Ascending aorta (tissue), 2 donors: ENCODE data around the gene AGAP3. TPM values are rescaled to one million over a fixed set of nuclear protein-coding genes. Genes with fewer than 3 reads are reported as not detected.

Experiments
- DNase-seq, 2 donors: peaks; one replicate each; pipeline ENCODE4 v3.0.0-alpha.2; 2019; ENCODE audit warnings: low spot score in 2 of 2
- H3K27ac ChIP-seq, 2 donors: fragments of 200-600 bp; sonication (generic); one replicate each; pipeline ENCODE4 v1.5.1; 2016 to 2017; ENCODE audit warnings: mild to moderate bottlenecking in 1 of 2
- H3K27me3 ChIP-seq: fragments of 200-600 bp; sonication (generic); one replicate; pipeline ENCODE4 v1.5.1; 2017
- H3K36me3 ChIP-seq, 2 donors: fragments of 200-600 bp; sonication (generic); one replicate each; pipeline ENCODE4 v1.5.1; 2016
- H3K4me1 ChIP-seq, 2 donors: fragments of 200-600 bp; sonication (generic); one replicate each; pipeline ENCODE4 v1.5.1; 2016 to 2017; ENCODE audit warnings: mild to moderate bottlenecking in 1 of 2
- H3K4me3 ChIP-seq, 2 donors: fragments of 200-600 bp; sonication (generic); one replicate each; pipeline ENCODE4 v1.5.1; 2016 to 2017; ENCODE audit warnings: mild to moderate bottlenecking in 1 of 2
- H3K9me3 ChIP-seq, 2 donors: fragments of 200-600 bp; sonication (generic); one replicate each; pipeline ENCODE4 v1.5.1; 2016
- intact Hi-C: fragments of 100-400 bp; cut with DNase I; formaldehyde crosslinking; loops from one replicate; pipeline ENCODE4 v1.15.1; 2023
- total RNA-seq: library from RNA; depleted of rRNA; stranded (reverse); fragments of >200 nt; gene quantifications from one replicate; pipeline ENCODE4 v1.1.0, GENCODE V29; 2016
- TF ChIP-seq, protein P1 (sequence below), 3 experiments: fragments of 200-600 bp in 2 of 3; fragments of 450-650 bp in 1 of 3; sonication (generic) in 2 of 3; IDR thresholded peaks; one replicate each; pipeline ENCODE4 v1.5.1; 2016 to 2019; ENCODE audit warnings: antibody characterized with exemption in 3 of 3, mild to moderate bottlenecking in 1 of 3, moderate library complexity in 1 of 3

Gene AGAP3
- total RNA-seq, 1 donor from 2014 or later = 82.6 TPM

DNA sequence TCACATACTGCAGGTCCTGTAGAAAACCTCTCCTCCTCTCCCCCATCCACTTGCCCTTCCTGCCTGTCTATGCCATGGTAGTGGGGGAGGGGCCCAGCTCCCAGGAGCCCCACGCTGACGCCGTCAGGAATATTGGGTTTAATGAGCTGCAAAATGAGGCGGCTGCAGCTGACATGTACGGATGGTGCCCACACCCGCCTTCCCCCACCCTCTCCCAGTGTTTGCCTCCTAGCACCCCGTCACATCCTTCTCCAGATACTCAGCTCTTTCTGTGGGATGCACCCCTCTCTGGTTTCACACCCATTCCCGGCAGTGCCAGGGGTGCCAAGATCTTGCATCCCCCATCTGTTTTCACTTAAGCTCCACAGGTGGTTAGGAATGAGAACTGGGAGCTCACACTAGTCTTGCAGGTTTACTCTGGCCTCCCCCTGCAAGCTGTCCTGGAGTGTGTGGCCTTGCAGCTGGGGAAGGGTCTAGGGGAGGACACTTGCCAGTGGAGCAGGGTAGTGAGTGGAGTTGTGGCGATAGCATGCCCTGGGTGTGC lies 55.1 kb downstream of the AGAP3 start:
- Histone ChIP-seq H3K27me3 (no peaks in the 10 kb centered on the region), H3K4me1 (no peaks in the 10 kb centered on the region)
- intact Hi-C loops = no loop called here

DNA sequence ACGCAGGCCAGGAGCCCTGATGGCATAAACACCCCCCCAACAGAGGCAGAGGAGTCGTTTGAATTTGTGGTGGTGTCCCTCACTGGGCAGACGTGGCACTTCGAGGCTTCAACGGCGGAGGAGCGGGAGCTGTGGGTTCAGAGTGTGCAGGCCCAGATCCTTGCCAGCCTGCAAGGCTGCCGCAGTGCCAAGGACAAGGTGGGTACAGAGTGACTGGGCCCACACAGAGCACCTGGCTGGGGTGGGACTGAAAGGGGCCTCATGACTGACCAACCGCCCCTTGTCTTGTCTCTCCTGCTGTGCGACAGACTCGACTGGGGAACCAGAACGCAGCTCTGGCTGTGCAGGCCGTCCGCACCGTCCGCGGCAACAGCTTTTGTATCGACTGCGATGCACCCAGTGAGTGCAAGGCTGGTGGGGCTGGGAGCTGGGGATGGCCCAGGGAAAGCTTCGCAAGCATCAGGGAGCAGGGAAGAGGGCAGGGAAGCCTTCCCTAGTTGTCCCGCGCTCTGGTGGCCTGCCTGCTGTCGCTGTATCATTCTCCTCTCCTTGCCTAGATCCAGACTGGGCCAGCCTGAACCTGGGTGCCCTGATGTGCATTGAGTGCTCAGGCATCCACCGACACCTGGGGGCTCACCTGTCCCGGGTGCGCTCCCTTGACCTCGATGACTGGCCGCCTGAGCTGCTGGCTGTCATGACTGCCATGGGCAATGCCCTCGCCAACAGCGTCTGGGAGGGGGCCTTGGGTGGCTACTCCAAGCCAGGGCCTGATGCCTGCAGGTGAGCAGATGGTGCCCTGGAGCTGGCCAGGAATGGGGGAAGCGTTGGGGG lies 55.8 kb downstream of the AGAP3 start:
- H3K9me3 ChIP-seq = no peaks in the 10 kb centered on the region
- no peaks in the 10 kb centered on the region for H3K27me3 ChIP-seq
- no peak for DNase-seq
- H3K36me3 ChIP-seq = peaks cover 37 to 65% of the 10 kb centered on the region in 2 donors
- H3K4me1 ChIP-seq = no peaks in the 10 kb centered on the region
- TF ChIP-seq, protein P1, sequence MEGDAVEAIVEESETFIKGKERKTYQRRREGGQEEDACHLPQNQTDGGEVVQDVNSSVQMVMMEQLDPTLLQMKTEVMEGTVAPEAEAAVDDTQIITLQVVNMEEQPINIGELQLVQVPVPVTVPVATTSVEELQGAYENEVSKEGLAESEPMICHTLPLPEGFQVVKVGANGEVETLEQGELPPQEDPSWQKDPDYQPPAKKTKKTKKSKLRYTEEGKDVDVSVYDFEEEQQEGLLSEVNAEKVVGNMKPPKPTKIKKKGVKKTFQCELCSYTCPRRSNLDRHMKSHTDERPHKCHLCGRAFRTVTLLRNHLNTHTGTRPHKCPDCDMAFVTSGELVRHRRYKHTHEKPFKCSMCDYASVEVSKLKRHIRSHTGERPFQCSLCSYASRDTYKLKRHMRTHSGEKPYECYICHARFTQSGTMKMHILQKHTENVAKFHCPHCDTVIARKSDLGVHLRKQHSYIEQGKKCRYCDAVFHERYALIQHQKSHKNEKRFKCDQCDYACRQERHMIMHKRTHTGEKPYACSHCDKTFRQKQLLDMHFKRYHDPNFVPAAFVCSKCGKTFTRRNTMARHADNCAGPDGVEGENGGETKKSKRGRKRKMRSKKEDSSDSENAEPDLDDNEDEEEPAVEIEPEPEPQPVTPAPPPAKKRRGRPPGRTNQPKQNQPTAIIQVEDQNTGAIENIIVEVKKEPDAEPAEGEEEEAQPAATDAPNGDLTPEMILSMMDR (IDR thresholded peaks at IDR 0.05) = no peak
- intact Hi-C loops = no loop called here
- no peak overlapping the region for H3K4me3 ChIP-seq
- H3K27ac ChIP-seq = no peak overlapping the region

More for the DNA sequence above, 55.1 kb downstream of the AGAP3 start:
- no peaks in the 10 kb centered on the region for H3K9me3 ChIP-seq
- H3K27ac ChIP-seq = no peak overlapping the region
- no peak for DNase-seq
- H3K4me3 ChIP-seq = no peak overlapping the region
- H3K36me3 ChIP-seq = peaks cover 44 to 72% of the 10 kb centered on the region in 2 donors
- TF ChIP-seq, protein P1 (IDR thresholded peaks at IDR 0.05) = no peak

DNA sequence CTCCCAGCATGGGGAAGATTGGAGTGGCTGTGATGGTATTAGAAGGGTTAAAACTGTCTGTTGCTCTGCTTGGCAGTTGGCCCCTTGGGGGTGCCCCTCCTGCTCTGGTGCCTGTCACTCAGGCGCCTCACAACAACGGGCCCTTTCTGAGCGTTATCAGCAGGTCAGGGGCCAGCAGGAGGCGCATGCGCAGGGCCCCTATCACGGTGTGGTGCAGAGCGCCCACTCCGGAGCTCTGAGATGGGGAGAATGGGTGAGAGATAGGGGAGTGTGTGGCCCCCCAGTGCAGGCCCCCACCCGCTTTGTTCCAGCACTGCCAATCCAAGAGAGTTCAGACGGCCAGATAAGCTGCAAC lies 56.4 kb downstream of the AGAP3 start:
- Histone ChIP-seq H3K9me3 (no peaks in the 10 kb centered on the region), H3K4me1 (no peaks in the 10 kb centered on the region), H3K27ac (no peak overlapping the region), H3K4me3 (no peak overlapping the region), H3K36me3 (peaks cover 36 to 59% of the 10 kb centered on the region in 2 donors), H3K27me3 (no peaks in the 10 kb centered on the region)
- TF ChIP-seq, protein P1 (IDR thresholded peaks at IDR 0.05) = no peak
- DNase-seq = no peak
- intact Hi-C loops = no loop called here

DNA sequence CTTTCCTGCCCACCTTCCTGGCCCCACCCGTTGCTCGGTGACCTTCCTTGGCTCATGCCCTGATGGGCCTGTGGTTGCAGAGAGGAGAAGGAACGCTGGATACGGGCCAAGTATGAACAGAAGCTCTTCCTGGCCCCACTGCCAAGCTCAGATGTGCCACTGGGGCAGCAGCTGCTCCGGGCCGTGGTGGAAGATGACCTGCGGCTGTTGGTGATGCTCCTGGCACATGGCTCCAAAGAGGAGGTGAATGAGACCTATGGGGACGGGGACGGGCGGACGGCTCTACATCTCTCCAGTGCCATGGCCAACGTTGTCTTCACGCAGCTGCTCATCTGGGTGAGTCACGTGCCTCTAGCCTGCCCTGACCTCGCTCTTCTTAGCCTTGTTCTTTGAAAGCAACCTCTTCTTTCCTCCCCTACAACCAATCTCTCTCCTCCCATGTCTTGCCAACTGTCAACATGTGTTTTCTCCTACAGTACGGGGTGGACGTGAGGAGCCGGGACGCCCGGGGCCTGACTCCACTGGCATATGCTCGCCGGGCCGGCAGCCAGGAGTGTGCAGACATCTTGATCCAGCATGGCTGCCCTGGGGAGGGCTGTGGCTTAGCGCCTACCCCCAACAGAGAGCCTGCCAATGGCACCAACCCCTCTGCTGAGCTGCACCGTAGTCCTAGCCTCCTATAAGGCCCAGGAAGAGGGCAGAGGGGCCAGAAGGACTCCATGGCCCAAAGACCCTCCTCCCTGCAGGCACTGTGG lies 57.2 kb downstream of the AGAP3 start:
- no peak overlapping the region for H3K4me3 ChIP-seq
- no peaks in the 10 kb centered on the region for H3K27me3 ChIP-seq
- H3K27ac ChIP-seq = no peak overlapping the region
- peak in 1 of 2 donors; percentile 55 for DNase-seq
- H3K4me1 ChIP-seq = no peaks in the 10 kb centered on the region
- no peaks in the 10 kb centered on the region for H3K9me3 ChIP-seq
- peaks cover 31 to 51% of the 10 kb centered on the region in 2 donors for H3K36me3 ChIP-seq
- TF ChIP-seq, protein P1 (IDR thresholded peaks at IDR 0.05) = no peak
- intact Hi-C loops = no loop called here

DNA sequence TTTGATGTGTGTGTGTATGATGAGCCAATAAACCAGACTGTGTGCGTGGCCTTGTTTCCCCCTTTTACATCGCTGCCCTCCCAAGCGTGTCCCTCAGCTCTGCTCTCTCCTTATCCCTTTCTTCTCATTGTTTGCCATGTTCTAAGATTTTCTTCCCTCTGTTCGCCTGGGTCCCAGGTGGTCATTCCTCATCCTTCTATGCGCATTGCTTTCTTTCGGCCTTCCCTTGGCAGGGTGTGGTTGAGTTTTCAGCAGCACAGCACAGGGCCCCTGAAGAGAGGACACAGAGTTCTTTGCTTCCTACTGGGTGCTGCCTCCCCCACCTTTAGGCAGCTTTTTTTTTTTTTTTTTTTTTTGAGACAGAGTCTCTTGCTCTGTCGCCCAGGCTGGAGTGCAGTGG lies 58.1 kb downstream of the AGAP3 start:
- no peaks in the 10 kb centered on the region for H3K9me3 ChIP-seq
- no peaks in the 10 kb centered on the region for H3K27me3 ChIP-seq
- intact Hi-C loops = no loop called here
- no peak for DNase-seq
- H3K27ac ChIP-seq = no peak overlapping the region
- H3K36me3 ChIP-seq = peaks cover 31 to 50% of the 10 kb centered on the region in 2 donors
- no peak overlapping the region for H3K4me3 ChIP-seq
- TF ChIP-seq, protein P1 (IDR thresholded peaks at IDR 0.05) = no peak
- no peaks in the 10 kb centered on the region for H3K4me1 ChIP-seq
